ENCODE measurements around the gene ANO1.

DNA sequence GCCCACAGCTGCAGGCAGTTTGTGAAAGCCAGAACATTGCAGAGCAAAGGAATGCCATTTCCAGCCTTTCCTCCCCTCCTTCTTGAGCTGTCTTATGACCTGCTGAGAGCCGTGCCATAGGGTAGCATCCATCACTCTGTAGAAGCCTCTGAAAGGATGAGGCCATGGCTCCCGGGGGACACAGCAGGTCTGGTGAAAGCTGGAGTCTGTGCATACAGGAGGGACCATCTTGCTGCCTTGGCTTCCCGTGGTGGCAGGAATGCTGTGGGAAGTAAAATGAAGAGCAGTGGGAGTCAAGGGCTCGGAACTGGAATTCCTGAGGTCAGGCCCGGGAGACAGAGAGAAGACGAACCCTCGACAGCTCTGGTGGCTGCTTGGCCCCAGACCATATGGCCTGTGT, 30.9 kb downstream of the ANO1 start:
- TF ChIP-seq, protein P1, sequence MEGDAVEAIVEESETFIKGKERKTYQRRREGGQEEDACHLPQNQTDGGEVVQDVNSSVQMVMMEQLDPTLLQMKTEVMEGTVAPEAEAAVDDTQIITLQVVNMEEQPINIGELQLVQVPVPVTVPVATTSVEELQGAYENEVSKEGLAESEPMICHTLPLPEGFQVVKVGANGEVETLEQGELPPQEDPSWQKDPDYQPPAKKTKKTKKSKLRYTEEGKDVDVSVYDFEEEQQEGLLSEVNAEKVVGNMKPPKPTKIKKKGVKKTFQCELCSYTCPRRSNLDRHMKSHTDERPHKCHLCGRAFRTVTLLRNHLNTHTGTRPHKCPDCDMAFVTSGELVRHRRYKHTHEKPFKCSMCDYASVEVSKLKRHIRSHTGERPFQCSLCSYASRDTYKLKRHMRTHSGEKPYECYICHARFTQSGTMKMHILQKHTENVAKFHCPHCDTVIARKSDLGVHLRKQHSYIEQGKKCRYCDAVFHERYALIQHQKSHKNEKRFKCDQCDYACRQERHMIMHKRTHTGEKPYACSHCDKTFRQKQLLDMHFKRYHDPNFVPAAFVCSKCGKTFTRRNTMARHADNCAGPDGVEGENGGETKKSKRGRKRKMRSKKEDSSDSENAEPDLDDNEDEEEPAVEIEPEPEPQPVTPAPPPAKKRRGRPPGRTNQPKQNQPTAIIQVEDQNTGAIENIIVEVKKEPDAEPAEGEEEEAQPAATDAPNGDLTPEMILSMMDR (IDR thresholded peaks at IDR 0.05): no peak
- TF ChIP-seq POLR2A (IDR thresholded peaks at IDR 0.05): no peak

All from prostate gland (tissue), 2 donors.